A549 (cell line): ENCODE data around the gene SLC16A8. TPM values are rescaled to one million over a fixed set of nuclear protein-coding genes. Genes with fewer than 3 reads are reported as not detected.

Experiments
- ATAC-seq, 2 experiments: fragments of 200-7000 bp in 1 of 2; fragments of >200 bp in 1 of 2; cut with Nextera tagmentation in 1 of 2; cut with Tn5 transposase in 1 of 2; 3 replicates each; pipeline versions ENCODE4 v1.8.0 to v1.9.1; 2018 to 2020; ENCODE audit warnings: mild to moderate bottlenecking in 1 of 2, moderate library complexity in 1 of 2
- CTCF ChIA-PET: fragments of 300-600 bp; sonication (Branson Sonifier 250); formaldehyde crosslinking; extraction: SDS; loops from one replicate; lab custom pipeline; 2021; ENCODE audit warnings: antibody characterized with exemption, inconsistent platforms; lab: Yijun Ruan, JAX
- POLR2A ChIA-PET: fragments of 350-600 bp; formaldehyde crosslinking; extraction: SDS; loops from one replicate; lab custom pipeline; 2021; ENCODE audit warnings: antibody characterized with exemption, inconsistent platforms; lab: Yijun Ruan, JAX
- DNase-seq, 2 experiments: peaks; one replicate each; pipeline versions ENCODE4 v3.0.0 to v3.0.0-alpha.2; 2011 to 2016; ENCODE audit warnings: low read depth in 1 of 2, low spot score in 1 of 2
- FAIRE-seq: peaks from 2 replicates; lab custom pipeline; 2011; peaks lifted over from hg19 to GRCh38; lab: Jason Lieb, UNC
- H3K27ac ChIP-seq, 2 experiments: fragments of >200 bp; sonication (Bioruptor Twin); formaldehyde crosslinking; 3 replicates each; pipeline ENCODE4 v1.5.1; 2016 to 2017
- H3K4me1 ChIP-seq: fragments of >200 bp; sonication (Bioruptor Twin); formaldehyde crosslinking; 3 replicates; pipeline ENCODE4 v1.6.1; 2016
- H3K4me2 ChIP-seq: fragments of >200 bp; sonication (Bioruptor Twin); formaldehyde crosslinking; 3 replicates; pipeline ENCODE4 v1.6.1; 2016
- H3K4me3 ChIP-seq: fragments of >200 bp; sonication (Bioruptor Twin); formaldehyde crosslinking; 3 replicates; pipeline ENCODE4 v1.5.1; 2016
- H3K9me3 ChIP-seq: fragments of >200 bp; sonication (Bioruptor Twin); formaldehyde crosslinking; 3 replicates; pipeline ENCODE4 v1.6.1; 2016
- BCL3 ChIP-seq: fragments of >200 bp; sonication (Bioruptor Twin); formaldehyde crosslinking; IDR thresholded peaks from 3 replicates; pipeline ENCODE4 v1.6.1; 2016
- BHLHE40 ChIP-seq: IDR thresholded peaks from 2 replicates; pipeline ENCODE4 v1.6.1; 2012; ENCODE audit warnings: low read depth, low read length, inconsistent platforms
- CHD2 ChIP-seq: fragments of 150-350 bp; IDR thresholded peaks from 2 replicates; pipeline ENCODE4 v1.6.1; 2014; ENCODE audit warnings: low read length; ENCODE audit not compliant: partially characterized antibody
- ESRRA ChIP-seq: fragments of 150-350 bp; IDR thresholded peaks from 2 replicates; pipeline ENCODE4 v1.6.1; 2014; ENCODE audit warnings: mild to moderate bottlenecking, low read length, borderline replicate concordance
- FOSB ChIP-seq: fragments of 250-450 bp; sonication (Bioruptor Pico); IDR thresholded peaks from 2 replicates; pipeline ENCODE4 v1.5.0; 2020; ENCODE audit warnings: mild to moderate bottlenecking, moderate library complexity
- FOSL2 ChIP-seq, 2 experiments: fragments of 450-650 bp in 1 of 2; fragments of >200 bp in 1 of 2; sonication (Bioruptor Twin) in 1 of 2; formaldehyde crosslinking; IDR thresholded peaks; 2 replicates each; pipeline versions ENCODE4 v1.5.0 to v1.6.1; 2016 to 2020; ENCODE audit warnings: mild to moderate bottlenecking in 1 of 2, moderate library complexity in 1 of 2
- FOXS1 ChIP-seq: fragments of 250-450 bp; sonication (Bioruptor Pico); IDR thresholded peaks from 2 replicates; pipeline ENCODE4 v1.5.0; 2020; ENCODE audit warnings: mild to moderate bottlenecking, moderate library complexity
- HES2 ChIP-seq: fragments of >200 bp; sonication (Bioruptor Twin); formaldehyde crosslinking; IDR thresholded peaks from 2 replicates; pipeline ENCODE4 v1.6.1; 2016
- HMGXB4 ChIP-seq: fragments of 250-450 bp; sonication (Bioruptor Pico); IDR thresholded peaks from 2 replicates; pipeline ENCODE4 v1.5.0; 2021; ENCODE audit warnings: mild to moderate bottlenecking, moderate library complexity, borderline replicate concordance
- JUN ChIP-seq, 2 experiments: fragments of >200 bp; sonication (Bioruptor Twin); formaldehyde crosslinking; IDR thresholded peaks; 2 replicates in 1 of 2; 3 replicates in 1 of 2; pipeline ENCODE4 v1.6.1; 2016 to 2017
- JUNB ChIP-seq: fragments of >200 bp; sonication (Bioruptor Twin); formaldehyde crosslinking; IDR thresholded peaks from 2 replicates; pipeline ENCODE4 v1.6.1; 2016
- KDM1A ChIP-seq: fragments of 200-600 bp; sonication (generic); IDR thresholded peaks from 2 replicates; pipeline ENCODE4 v1.6.1; 2016; ENCODE audit warnings: low read depth, mild to moderate bottlenecking
- KDM5A ChIP-seq: fragments of 200-600 bp; sonication (generic); IDR thresholded peaks from 2 replicates; pipeline ENCODE4 v1.6.1; 2016; ENCODE audit warnings: antibody characterized with exemption, mild to moderate bottlenecking
- MAFK ChIP-seq: fragments of 450-650 bp; IDR thresholded peaks from 2 replicates; pipeline ENCODE4 v1.6.1; 2014; ENCODE audit not compliant: partially characterized antibody
- NPAS2 ChIP-seq: fragments of 250-450 bp; sonication (Bioruptor Pico); IDR thresholded peaks from 2 replicates; pipeline ENCODE4 v1.8.0; 2022; ENCODE audit warnings: mild to moderate bottlenecking, moderate library complexity, borderline replicate concordance
- RCOR1 ChIP-seq: fragments of 150-350 bp; IDR thresholded peaks from 2 replicates; pipeline ENCODE4 v1.6.1; 2014; ENCODE audit warnings: antibody characterized with exemption, low read length, low read depth
- RFX5 ChIP-seq: fragments of 450-650 bp; IDR thresholded peaks from 2 replicates; pipeline ENCODE4 v1.7.1; 2014; ENCODE audit warnings: antibody characterized with exemption, mild to moderate bottlenecking, moderate library complexity
- SMC3 ChIP-seq: fragments of >200 bp; sonication (Bioruptor Twin); formaldehyde crosslinking; IDR thresholded peaks from 3 replicates; pipeline ENCODE4 v1.6.1; 2018; ENCODE audit warnings: inconsistent platforms
- TFCP2L1 ChIP-seq: fragments of 250-450 bp; sonication (Bioruptor Pico); IDR thresholded peaks from 2 replicates; pipeline ENCODE4 v1.5.0; 2021; ENCODE audit warnings: mild to moderate bottlenecking
- ZC3H11A ChIP-seq: fragments of 450-650 bp; IDR thresholded peaks from 2 replicates; pipeline ENCODE4 v1.6.1; 2014; ENCODE audit warnings: antibody characterized with exemption, mild to moderate bottlenecking
- WGBS: methylation state at CpG from one replicate; pipeline ENCODE4 v1.1.6; 2017; ENCODE audit errors: missing lambda C conversion rate; 5-methylcytosine and 5-hydroxymethylcytosine counted together
- polyA plus RNA-seq, 4 experiments: library from polyadenylated mRNA; depleted of rRNA in 3 of 4; stranded (reverse); fragments of >200 nt; fragmentation: RNase III in 1 of 4; extraction: RNeasy Plus Mini Kit Qiagen cat#74134 plus additional on column Dnase treatment in 1 of 4; gene quantifications; 2 replicates in 3 of 4; 3 replicates in 1 of 4; pipeline ENCODE4 v1.2.3, GENCODE V29; 2011 to 2017

Gene SLC16A8
- polyA plus RNA-seq, 2 of the 4 experiments (the other 2 are of a cell fraction) = not detected

- TF ChIP-seq BCL3 (no peak), ZC3H11A (no peak), NPAS2 (CRISPR knock-in tag) (no peak), BHLHE40 (no peak), SMC3 (peak; percentile 62), TFCP2L1 (no peak)
- TF ChIP-seq, all 56 proteins: peak for 3
Measured at GRCh38 chr22:38114484-38115398, 30.8 kb upstream of the SLC16A8 start (continued).

- CTCF ChIA-PET = interaction anchor here (1.4 to 2.6 kb wide), 5 partner anchors 25 to 60 kb away, joined by 3 to 10 read pairs (median 4); no protein-coding TSS in a partner anchor
- no peak for TF ChIP-seq ESRRA
- no peak for TF ChIP-seq HES2
- TF ChIP-seq KDM5A = no peak
- TF ChIP-seq RCOR1 = no peak
- TF ChIP-seq JUNB = no peak
- TF ChIP-seq HMGXB4 (CRISPR knock-in tag) = no peak
- no peak for TF ChIP-seq FOSB (CRISPR knock-in tag)
- no peak for TF ChIP-seq RFX5
- no peak for TF ChIP-seq JUN (IDR thresholded peaks at IDR 0.05)
- 82% methylated on average over 10 of the region's 22 CpGs for WGBS
- ATAC-seq = no peak
- DNase-seq = no peak
- Histone ChIP-seq H3K4me1 (peaks cover 49% of the 10 kb centered on the region), H3K9me3 (no peaks in the 10 kb centered on the region), H3K4me3 (no peak overlapping the region), H3K27ac (peak overlapping the region; percentile 91 to 96; a peak in 4 of 6 replicates), H3K4me2 (peak overlapping the region; percentile 99)
- POLR2A ChIA-PET = no interaction called here
- no peak for FAIRE-seq
Measured at GRCh38 chr22:38112381-38112780, 28.4 kb upstream of the SLC16A8 start.

GRCh38 chr22:38111925-38112355, 28.0 kb upstream of the SLC16A8 start:
- TF ChIP-seq HES2 (no peak), CHD2 (no peak), FOSL2 (IDR thresholded peaks at IDR 0.05) (no peak), FOSL2 (CRISPR knock-in tag; IDR thresholded peaks at IDR 0.05) (no peak), KDM5A (no peak), FOXS1 (CRISPR knock-in tag) (no peak), MAFK (no peak), KDM1A (no peak), HMGXB4 (CRISPR knock-in tag) (no peak)
- FAIRE-seq = no peak

More at GRCh38 chr22:38111925-38112355, 28.0 kb upstream of the SLC16A8 start:
- ChIA-PET POLR2A (no interaction called here), CTCF (interaction anchor here (0.6 to 2.6 kb wide), 7 partner anchors 10 to 241 kb away, joined by 3 to 10 read pairs (median 3); no protein-coding TSS in a partner anchor)
- Histone ChIP-seq H3K4me1 (peaks cover 52% of the 10 kb centered on the region), H3K4me3 (peak overlapping the region; percentile 51; the same call in 1 of the 3 replicates), H3K4me2 (peak overlapping the region; percentile 99), H3K9me3 (no peaks in the 10 kb centered on the region), H3K27ac (peak overlapping the region; percentile 91 to 96)
- WGBS = 42% methylated on average over 2 of the region's 11 CpGs
- ATAC-seq = no peak
- DNase-seq = no peak
